SJSA1 (cell line): ENCODE results near the gene TEX22. TPM values are rescaled to one million over a fixed set of nuclear protein-coding genes. Genes with fewer than 3 reads are reported as not detected.

Experiments
- DNase-seq, 2 experiments: peaks; one replicate each; pipeline ENCODE4 v3.0.0-alpha.2; 2015 to 2020; ENCODE audit warnings: low spot score in 2 of 2, low read depth in 1 of 2
- H3K27ac ChIP-seq: fragments of 250-450 bp; sonication (Bioruptor Pico); 2 replicates; pipeline ENCODE4 v1.5.1; 2020; ENCODE audit warnings: mild to moderate bottlenecking, moderate library complexity
- H3K27me3 ChIP-seq: fragments of 250-450 bp; sonication (Bioruptor Pico); replicated peaks from 2 replicates; pipeline ENCODE4 v1.5.1; 2020; ENCODE audit warnings: mild to moderate bottlenecking, moderate library complexity
- H3K36me3 ChIP-seq: fragments of 250-450 bp; sonication (Bioruptor Pico); 2 replicates; pipeline ENCODE4 v1.5.1; 2020; ENCODE audit warnings: mild to moderate bottlenecking
- H3K4me1 ChIP-seq: fragments of 250-450 bp; sonication (Bioruptor Pico); replicated peaks from 2 replicates; pipeline ENCODE4 v1.6.1; 2021; ENCODE audit warnings: mild to moderate bottlenecking
- H3K4me3 ChIP-seq: fragments of 250-450 bp; sonication (Bioruptor Pico); 2 replicates; pipeline ENCODE4 v1.5.1; 2020; ENCODE audit warnings: mild to moderate bottlenecking
- H3K9me3 ChIP-seq: fragments of 250-450 bp; sonication (Bioruptor Pico); replicated peaks from 2 replicates; pipeline ENCODE4 v1.5.1; 2020; ENCODE audit warnings: mild to moderate bottlenecking
- total RNA-seq: library from RNA; depleted of rRNA; stranded (reverse); fragments of >200 nt; shearing (Covaris generic); gene quantifications from 2 replicates; pipeline ENCODE4 v1.2.3, GENCODE V29; 2014

TEX22 gene
- total RNA-seq, 1 experiment from 2014 or later = 0.11 TPM

DNA sequence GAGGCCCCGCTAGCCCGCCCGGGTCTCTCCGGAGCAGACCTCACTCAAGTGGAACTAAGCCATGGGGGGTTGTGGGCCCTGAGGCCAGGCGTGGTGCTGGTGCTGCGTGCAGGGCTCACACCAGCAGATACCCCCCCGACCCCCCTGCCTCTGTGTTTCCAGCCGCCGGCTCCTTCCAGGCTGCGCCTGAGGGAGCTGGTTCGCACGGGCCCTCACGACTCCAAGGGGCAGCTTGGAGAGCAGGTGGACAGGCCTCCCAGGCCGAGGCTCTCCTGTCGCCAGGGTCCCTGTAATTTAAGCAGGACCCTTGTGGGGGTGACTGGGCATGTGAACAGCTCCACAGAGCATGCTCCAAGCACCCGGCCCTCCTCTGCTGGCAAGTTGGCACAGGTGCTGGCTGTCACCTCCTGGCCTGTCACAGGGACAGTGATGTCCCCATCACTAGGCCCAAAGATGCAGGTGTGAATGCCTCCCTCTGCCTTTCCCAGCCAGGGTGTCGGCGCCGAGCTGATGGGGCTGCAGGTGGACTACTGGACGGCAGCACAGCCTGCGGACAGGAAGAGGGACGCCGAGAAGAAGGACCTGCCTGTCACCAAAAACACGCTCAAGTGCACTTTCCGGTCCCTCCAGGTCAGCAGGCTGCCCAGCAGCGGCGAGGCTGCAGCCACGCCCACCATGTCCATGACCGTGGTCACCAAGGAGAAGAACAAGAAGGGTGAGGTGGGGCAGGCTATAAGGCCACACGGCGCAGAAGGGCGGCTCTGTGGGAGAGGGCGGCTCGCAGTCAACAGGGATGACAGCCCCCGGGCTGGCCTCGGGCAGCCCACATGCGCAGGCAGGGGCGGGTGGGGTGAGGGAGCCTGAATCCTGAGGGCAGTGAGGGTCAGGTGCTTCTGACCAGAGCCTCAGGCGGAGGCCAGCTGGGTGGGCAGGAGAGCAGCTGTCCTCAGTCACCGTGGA, 5.9 kb upstream of the TEX22 start:
- H3K9me3 ChIP-seq = no peaks in the 10 kb centered on the region
- H3K27me3 ChIP-seq = no peaks in the 10 kb centered on the region
- peaks cover 10% of the 10 kb centered on the region for H3K4me1 ChIP-seq
- no peak overlapping the region for H3K4me3 ChIP-seq
- no peak overlapping the region for H3K27ac ChIP-seq
- no peaks in the 10 kb centered on the region for H3K36me3 ChIP-seq
- no peak for DNase-seq

GRCh38 chr14:105393151-105393550, 5.2 kb upstream of the TEX22 start:
- H3K4me3 ChIP-seq = no peak overlapping the region
- no peaks in the 10 kb centered on the region for H3K27me3 ChIP-seq
- no peaks in the 10 kb centered on the region for H3K36me3 ChIP-seq
- DNase-seq = no peak
- no peaks in the 10 kb centered on the region for H3K9me3 ChIP-seq
- H3K4me1 ChIP-seq = peaks cover 18% of the 10 kb centered on the region
- H3K27ac ChIP-seq = no peak overlapping the region

- no peaks in the 10 kb centered on the region for H3K9me3 ChIP-seq
- H3K36me3 ChIP-seq = peaks cover 7% of the 10 kb centered on the region
- no peak for DNase-seq
- no peak overlapping the region for H3K27ac ChIP-seq
- peaks cover 30% of the 10 kb centered on the region for H3K4me1 ChIP-seq
- no peaks in the 10 kb centered on the region for H3K27me3 ChIP-seq
- H3K4me3 ChIP-seq = no peak overlapping the region
These were observed 3.4 kb upstream of the TEX22 start for GRCh38 chr14:105394714-105395537.

- H3K27ac ChIP-seq = no peak overlapping the region
- peaks cover 31% of the 10 kb centered on the region for H3K4me1 ChIP-seq
- H3K36me3 ChIP-seq = peaks cover 13% of the 10 kb centered on the region
- no peaks in the 10 kb centered on the region for H3K9me3 ChIP-seq
- no peak for DNase-seq
- no peaks in the 10 kb centered on the region for H3K27me3 ChIP-seq
- H3K4me3 ChIP-seq = no peak overlapping the region
These were observed 2.8 kb upstream of the TEX22 start for GRCh38 chr14:105395538-105395854.

DNA sequence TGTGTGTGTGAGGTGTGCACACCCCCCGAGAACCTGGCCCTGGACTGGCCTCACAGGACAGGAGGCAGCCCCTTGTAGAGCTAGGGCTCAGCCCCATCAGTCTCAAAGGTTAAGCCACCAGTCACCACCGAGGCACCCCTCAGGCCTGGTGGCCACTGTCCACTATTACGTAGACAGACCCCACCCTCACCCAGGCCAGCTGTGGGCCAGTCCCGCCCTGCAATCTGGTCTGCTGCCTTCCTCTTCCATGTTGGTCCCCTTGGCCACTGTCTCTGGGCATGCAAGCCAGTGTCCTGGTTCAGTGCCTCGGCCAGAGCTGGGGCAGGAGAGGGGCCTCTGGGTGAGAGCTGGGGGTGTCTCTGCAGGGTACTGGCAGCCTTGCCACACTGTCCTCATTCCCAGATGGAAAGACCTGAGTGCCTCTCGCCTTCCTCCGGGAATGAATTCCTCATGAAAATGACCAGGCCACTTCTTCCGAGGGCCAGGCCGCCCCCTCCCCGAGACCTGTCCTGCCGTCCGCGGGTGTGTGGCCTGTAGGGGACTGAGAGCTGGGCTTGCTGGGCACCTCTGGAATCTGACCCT, 897 bp upstream of the TEX22 start:
- Histone ChIP-seq H3K27me3 (no peaks in the 10 kb centered on the region), H3K4me3 (peak overlapping the region; percentile 71; the same call in 1 of the 2 replicates), H3K36me3 (peaks cover 26% of the 10 kb centered on the region), H3K9me3 (no peaks in the 10 kb centered on the region), H3K27ac (peak overlapping the region; percentile 94), H3K4me1 (peaks cover 31% of the 10 kb centered on the region)
- DNase-seq = no peak

GRCh38 chr14:105398726-105399465, 558 bp downstream of the TEX22 start:
- peak overlapping the region; percentile 94 for H3K27ac ChIP-seq
- no peaks in the 10 kb centered on the region for H3K9me3 ChIP-seq
- H3K27me3 ChIP-seq = no peaks in the 10 kb centered on the region
- DNase-seq = peak in 1 of 2 experiments; percentile 47
- peaks cover 31% of the 10 kb centered on the region for H3K4me1 ChIP-seq
- peak overlapping the region; percentile 71 for H3K4me3 ChIP-seq
- peaks cover 26% of the 10 kb centered on the region for H3K36me3 ChIP-seq

DNA sequence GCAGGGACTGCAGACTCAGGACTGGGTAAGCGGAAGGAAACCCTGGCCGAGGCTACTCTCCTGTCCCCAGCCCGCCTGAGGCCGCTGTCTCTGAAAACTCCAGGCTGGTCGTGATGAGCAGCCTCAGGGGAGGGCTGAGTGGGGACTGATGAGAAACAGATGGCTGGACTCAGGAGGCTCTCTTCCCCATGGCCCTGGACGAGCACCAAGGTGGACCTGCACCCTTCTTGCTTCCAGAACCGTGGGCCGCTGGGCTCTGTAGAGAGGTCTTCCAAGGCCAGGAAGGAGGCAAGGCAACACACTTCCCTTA, 1.1 kb downstream of the TEX22 start:
- Histone ChIP-seq H3K27me3 (no peaks in the 10 kb centered on the region), H3K4me1 (peaks cover 31% of the 10 kb centered on the region), H3K4me3 (peak overlapping the region; percentile 71), H3K27ac (no peak overlapping the region), H3K36me3 (peaks cover 26% of the 10 kb centered on the region), H3K9me3 (no peaks in the 10 kb centered on the region)
- DNase-seq = peak in 1 of 2 experiments; percentile 59

DNA sequence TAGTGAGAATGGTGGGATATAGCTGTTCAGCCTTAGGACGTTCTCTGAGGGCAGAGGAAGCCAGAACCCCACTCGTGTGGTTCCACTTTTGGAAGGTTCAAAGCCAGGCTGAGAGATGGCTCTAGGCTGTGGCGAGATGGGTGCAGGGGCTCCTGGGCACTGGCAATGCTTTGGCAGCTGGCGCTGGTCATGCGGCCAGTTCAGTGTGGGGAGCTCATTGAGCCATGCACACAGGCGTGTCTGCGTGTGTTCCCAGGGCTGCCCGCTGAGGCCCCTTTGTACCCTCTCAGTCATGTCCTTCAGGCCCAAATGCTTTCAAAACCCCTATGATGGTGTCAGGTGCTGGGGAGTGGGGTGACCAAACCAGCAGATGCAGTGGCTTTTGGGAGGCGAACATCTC, 1.7 kb downstream of the TEX22 start:
- H3K27me3 ChIP-seq = no peaks in the 10 kb centered on the region
- H3K27ac ChIP-seq = no peak overlapping the region
- no peaks in the 10 kb centered on the region for H3K9me3 ChIP-seq
- H3K36me3 ChIP-seq = peaks cover 26% of the 10 kb centered on the region
- H3K4me3 ChIP-seq = peak overlapping the region; percentile 71; the same call in 1 of the 2 replicates
- no peak for DNase-seq
- peaks cover 31% of the 10 kb centered on the region for H3K4me1 ChIP-seq

DNA sequence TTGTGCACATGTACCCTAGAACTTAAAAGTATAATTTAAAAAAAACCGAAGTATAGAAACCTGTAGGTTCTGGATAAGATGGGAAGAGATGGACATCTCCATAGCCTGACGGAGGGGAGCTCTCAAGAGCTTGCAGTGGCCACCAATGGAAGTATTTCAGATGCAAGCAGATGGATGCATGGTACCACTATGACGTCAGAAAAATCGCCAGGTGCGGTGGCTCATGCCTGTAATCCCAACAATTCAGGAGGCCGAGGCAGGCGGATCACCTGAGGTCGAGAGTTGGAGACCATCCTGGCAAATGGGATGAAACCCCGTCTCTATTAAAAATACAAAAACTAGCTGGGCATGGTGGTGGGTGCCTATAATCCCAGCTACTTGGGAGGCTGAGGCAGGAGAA, 3.4 kb downstream of the TEX22 start:
- Histone ChIP-seq H3K9me3 (no peaks in the 10 kb centered on the region), H3K4me1 (peaks cover 28% of the 10 kb centered on the region), H3K4me3 (no peak overlapping the region), H3K27ac (no peak overlapping the region), H3K27me3 (no peaks in the 10 kb centered on the region), H3K36me3 (peaks cover 26% of the 10 kb centered on the region)
- DNase-seq = no peak

- H3K9me3 ChIP-seq = no peaks in the 10 kb centered on the region
- H3K27me3 ChIP-seq = no peaks in the 10 kb centered on the region
- peaks cover 9% of the 10 kb centered on the region for H3K4me1 ChIP-seq
- no peak overlapping the region for H3K4me3 ChIP-seq
- no peak for DNase-seq
- H3K36me3 ChIP-seq = no peaks in the 10 kb centered on the region
- H3K27ac ChIP-seq = no peak overlapping the region
These were observed 10.3 kb downstream of the TEX22 start for GRCh38 chr14:105408592-105408991.

- Histone ChIP-seq H3K9me3 (no peaks in the 10 kb centered on the region), H3K36me3 (no peaks in the 10 kb centered on the region), H3K4me1 (peaks cover 9% of the 10 kb centered on the region), H3K27me3 (no peaks in the 10 kb centered on the region), H3K4me3 (no peak overlapping the region), H3K27ac (no peak overlapping the region)
- DNase-seq = no peak
These were observed 11.0 kb downstream of the TEX22 start for GRCh38 chr14:105409364-105409763.

- Histone ChIP-seq H3K27me3 (no peaks in the 10 kb centered on the region), H3K36me3 (no peaks in the 10 kb centered on the region), H3K4me3 (no peak overlapping the region), H3K4me1 (peaks cover 12% of the 10 kb centered on the region), H3K9me3 (no peaks in the 10 kb centered on the region), H3K27ac (no peak overlapping the region)
- no peak for DNase-seq
These were observed 12.3 kb downstream of the TEX22 start for GRCh38 chr14:105410642-105411016.
